PC-9 (cell line): ENCODE data around the gene SERPINH1. TPM values are rescaled to one million over a fixed set of nuclear protein-coding genes. Genes with fewer than 3 reads are reported as not detected.

ENCODE experiments used
- BruUV-seq: library from RNA; stranded (reverse); fragments of 400-500 nt; replicated peaks from 2 replicates; lab custom pipeline; 2021; lab: Mats Ljungman, UMichigan
- CTCF ChIA-PET: fragments of 300-600 bp; sonication (Branson Sonifier 250); formaldehyde crosslinking; loops from one replicate; lab custom pipeline; 2022; ENCODE audit warnings: antibody characterized with exemption; lab: Charles Lee
- POLR2A ChIA-PET: fragments of 300-600 bp; sonication (Branson Sonifier 250); formaldehyde crosslinking; loops from one replicate; lab custom pipeline; 2022; ENCODE audit warnings: antibody characterized with exemption; ENCODE audit not compliant: unreplicated experiment; lab: Charles Lee
- DNase-seq, 2 experiments: peaks; one replicate each; pipeline versions ENCODE4 v3.0.0 to v3.0.0-alpha.2; 2015 to 2022; ENCODE audit warnings: mixed read lengths in 1 of 2
- H2AFZ ChIP-seq: fragments of 200-600 bp; sonication (generic); 2 replicates; pipeline ENCODE4 v1.8.1; 2017; ENCODE audit warnings: antibody characterized with exemption
- H3F3A ChIP-seq: fragments of 200-600 bp; sonication (generic); 2 replicates; pipeline ENCODE4 v1.8.1; 2017; ENCODE audit warnings: antibody characterized with exemption, mild to moderate bottlenecking, low read depth; ENCODE audit not compliant: insufficient read depth
- H3K27ac ChIP-seq: fragments of 200-600 bp; sonication (generic); 2 replicates; pipeline ENCODE4 v1.6.1; 2016; ENCODE audit warnings: mixed run types
- H3K27me3 ChIP-seq: fragments of 200-600 bp; sonication (generic); 2 replicates; pipeline ENCODE4 v1.6.1; 2016; ENCODE audit warnings: low read depth, mixed run types; ENCODE audit not compliant: insufficient read depth
- H3K36me3 ChIP-seq: fragments of 200-600 bp; sonication (generic); 2 replicates; pipeline ENCODE4 v1.6.1; 2016; ENCODE audit warnings: low read depth, mixed run types
- H3K4me1 ChIP-seq: fragments of 200-600 bp; sonication (generic); replicated peaks from 2 replicates; pipeline ENCODE4 v1.6.1; 2016; ENCODE audit warnings: mixed run types; ENCODE audit not compliant: insufficient read depth
- H3K4me2 ChIP-seq: fragments of 200-600 bp; sonication (generic); 2 replicates; pipeline ENCODE4 v1.6.1; 2017; ENCODE audit warnings: mixed run types
- H3K4me3 ChIP-seq: fragments of 200-600 bp; sonication (generic); 2 replicates; pipeline ENCODE4 v1.6.1; 2016; ENCODE audit warnings: mixed run types
- H3K79me2 ChIP-seq: fragments of 200-600 bp; sonication (generic); 2 replicates; pipeline ENCODE4 v1.6.1; 2017; ENCODE audit warnings: low read depth, mixed run types
- H3K9me2 ChIP-seq: fragments of 200-600 bp; sonication (generic); 2 replicates; pipeline ENCODE4 v1.8.1; 2017; ENCODE audit warnings: mild to moderate bottlenecking; ENCODE audit not compliant: insufficient read depth
- H3K9me3 ChIP-seq: fragments of 200-600 bp; sonication (generic); 2 replicates; pipeline ENCODE4 v1.8.1; 2016; ENCODE audit warnings: low read depth; ENCODE audit not compliant: insufficient read depth
- H4K20me1 ChIP-seq: fragments of 200-600 bp; sonication (generic); 2 replicates; pipeline ENCODE4 v1.8.1; 2017; ENCODE audit not compliant: insufficient read depth
- EZH2 ChIP-seq: fragments of 200-600 bp; sonication (generic); IDR thresholded peaks from 2 replicates; pipeline ENCODE4 v1.8.0; 2017; ENCODE audit warnings: antibody characterized with exemption, low read depth
- intact Hi-C: fragments of 100-400 bp; cut with micrococcal nuclease; formaldehyde crosslinking; loops from one replicate; pipeline ENCODE4 v1.10.0; 2022; ENCODE audit not compliant: unreplicated experiment
- total RNA-seq: library from RNA; stranded (reverse); gene quantifications from 2 replicates; pipeline ENCODE4 v1.2.3, GENCODE V29; 2021
- TF ChIP-seq, protein P1 (sequence below): fragments of 200-600 bp; sonication (generic); conservative IDR thresholded peaks from 2 replicates; pipeline ENCODE4 v1.6.1; 2017; ENCODE audit warnings: mixed run types, antibody characterized with exemption, mild to moderate bottlenecking, moderate library complexity

Gene SERPINH1
- total RNA-seq, 1 experiment from 2014 or later: 152 TPM

DNA sequence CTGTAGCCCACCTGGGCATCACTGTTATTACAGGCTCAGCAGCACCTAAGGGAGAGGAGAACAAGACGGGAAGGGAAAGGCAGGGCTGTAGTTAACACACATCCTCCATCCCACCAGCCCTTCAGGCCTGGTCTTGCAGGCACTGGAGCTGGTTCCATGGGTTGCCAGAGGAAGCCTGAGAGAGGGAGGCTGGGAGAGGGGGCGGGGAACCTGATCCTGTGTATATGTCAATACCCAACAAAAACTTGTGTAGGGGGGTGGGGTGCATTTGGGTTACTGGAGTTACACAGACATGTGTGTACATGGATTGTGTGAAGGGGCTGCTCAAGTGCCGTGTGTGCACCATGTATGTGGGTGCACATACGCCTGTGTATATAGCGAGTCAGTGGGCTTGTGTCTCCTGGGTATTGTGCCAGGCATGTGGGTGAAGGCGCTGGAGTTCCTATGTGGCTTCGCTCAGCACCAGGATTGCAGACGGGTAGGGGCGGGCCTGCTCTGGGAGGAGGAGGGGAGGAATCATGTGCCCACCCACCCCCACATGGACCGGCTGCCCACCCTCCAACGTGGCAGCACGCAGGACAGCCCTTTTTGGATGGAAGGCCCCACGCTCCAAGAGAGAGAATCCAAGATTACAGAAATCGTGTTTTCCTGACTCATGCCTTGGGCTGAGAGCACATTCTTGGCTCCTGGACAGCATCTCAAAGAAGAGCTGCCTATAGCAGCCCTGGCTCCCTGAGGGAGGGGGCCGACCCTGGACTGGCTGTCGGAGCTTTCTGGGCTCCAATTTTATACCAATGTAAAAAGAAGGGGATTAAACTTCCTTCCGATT is 4.2 kb upstream of the SERPINH1 start:
- Histone ChIP-seq H4K20me1 (no peaks in the 10 kb centered on the region), H3K27me3 (no peaks in the 10 kb centered on the region), H3F3A (peaks cover 17% of the 10 kb centered on the region; the same call in 1 of the 2 replicates), H3K9me3 (no peaks in the 10 kb centered on the region), H2AFZ (no peak overlapping the region), H3K4me3 (no peak overlapping the region), H3K9me2 (no peaks in the 10 kb centered on the region), H3K36me3 (no peaks in the 10 kb centered on the region), H3K27ac (no peak overlapping the region), H3K4me1 (peaks cover 23% of the 10 kb centered on the region), H3K4me2 (no peak overlapping the region), H3K79me2 (peaks cover 11% of the 10 kb centered on the region)
- POLR2A ChIA-PET: no interaction called here
- TF ChIP-seq, protein P1, sequence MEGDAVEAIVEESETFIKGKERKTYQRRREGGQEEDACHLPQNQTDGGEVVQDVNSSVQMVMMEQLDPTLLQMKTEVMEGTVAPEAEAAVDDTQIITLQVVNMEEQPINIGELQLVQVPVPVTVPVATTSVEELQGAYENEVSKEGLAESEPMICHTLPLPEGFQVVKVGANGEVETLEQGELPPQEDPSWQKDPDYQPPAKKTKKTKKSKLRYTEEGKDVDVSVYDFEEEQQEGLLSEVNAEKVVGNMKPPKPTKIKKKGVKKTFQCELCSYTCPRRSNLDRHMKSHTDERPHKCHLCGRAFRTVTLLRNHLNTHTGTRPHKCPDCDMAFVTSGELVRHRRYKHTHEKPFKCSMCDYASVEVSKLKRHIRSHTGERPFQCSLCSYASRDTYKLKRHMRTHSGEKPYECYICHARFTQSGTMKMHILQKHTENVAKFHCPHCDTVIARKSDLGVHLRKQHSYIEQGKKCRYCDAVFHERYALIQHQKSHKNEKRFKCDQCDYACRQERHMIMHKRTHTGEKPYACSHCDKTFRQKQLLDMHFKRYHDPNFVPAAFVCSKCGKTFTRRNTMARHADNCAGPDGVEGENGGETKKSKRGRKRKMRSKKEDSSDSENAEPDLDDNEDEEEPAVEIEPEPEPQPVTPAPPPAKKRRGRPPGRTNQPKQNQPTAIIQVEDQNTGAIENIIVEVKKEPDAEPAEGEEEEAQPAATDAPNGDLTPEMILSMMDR: no peak
- TF ChIP-seq EZH2: no peak
- no peak for DNase-seq
- BruUV-seq: no TSS peak
- CTCF ChIA-PET: no interaction called here
- intact Hi-C loops: no loop called here

DNA sequence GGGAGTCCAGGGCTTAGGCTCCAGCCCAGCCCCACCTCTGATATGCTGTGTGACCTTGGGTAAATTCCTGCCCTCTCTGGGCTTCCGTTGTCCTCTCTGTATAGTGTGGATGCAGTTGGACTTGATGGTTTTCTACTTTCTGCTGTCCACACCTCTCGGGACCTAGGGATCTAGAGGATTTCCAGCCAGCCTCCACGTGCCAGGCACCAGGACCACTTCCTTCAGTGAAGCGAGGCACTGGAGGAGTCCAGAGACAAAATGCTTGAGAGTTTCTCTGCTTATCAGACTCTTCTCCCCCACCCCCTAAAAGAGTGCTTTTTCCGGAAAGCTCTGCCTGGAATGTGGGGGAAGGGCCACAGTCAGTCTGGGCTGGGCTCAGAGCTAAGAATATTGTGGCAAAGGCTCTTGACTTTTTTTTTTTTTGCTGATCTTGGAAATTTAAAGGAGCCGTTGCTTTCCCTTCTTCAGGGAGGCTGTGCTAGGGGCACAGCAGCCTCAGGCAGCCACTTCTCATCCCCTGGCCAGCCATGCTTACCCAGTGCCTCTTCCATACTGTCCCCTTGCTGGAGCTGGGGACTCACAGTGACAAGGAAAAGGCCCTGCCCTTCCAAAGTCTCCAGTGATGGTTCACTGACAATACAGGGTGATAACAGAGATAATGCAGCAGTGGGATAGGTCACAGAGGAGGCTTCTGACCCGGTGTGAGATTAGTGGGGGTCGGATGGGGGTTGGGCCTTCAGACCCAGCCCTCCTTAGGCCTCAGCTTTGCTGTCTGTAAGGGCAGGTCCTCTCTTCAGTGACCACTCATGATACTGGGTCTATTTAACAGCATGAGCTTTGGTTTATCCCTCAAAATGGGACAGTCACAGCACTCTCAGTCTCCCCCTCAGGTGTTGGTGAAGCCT is 2.9 kb upstream of the SERPINH1 start:
- DNase-seq: no peak
- H3K4me3 ChIP-seq: no peak overlapping the region
- H3K4me1 ChIP-seq: peaks cover 32% of the 10 kb centered on the region
- intact Hi-C loops: no loop called here
- H3K9me3 ChIP-seq: no peaks in the 10 kb centered on the region
- BruUV-seq: no TSS peak
- no peaks in the 10 kb centered on the region for H3K27me3 ChIP-seq
- peak overlapping the region; percentile 25; the same call in 1 of the 2 replicates for H2AFZ ChIP-seq
- ChIA-PET CTCF (no interaction called here), POLR2A (interaction anchor here (0.6 kb wide), 2 partner anchors 69 to 151 kb away, joined by 3 to 4 read pairs; no protein-coding TSS in a partner anchor)
- H3K4me2 ChIP-seq: peak overlapping the region; percentile 56
- no peaks in the 10 kb centered on the region for H3K9me2 ChIP-seq
- H3F3A ChIP-seq: peaks cover 17% of the 10 kb centered on the region; the same call in 1 of the 2 replicates
- H3K36me3 ChIP-seq: no peaks in the 10 kb centered on the region
- no peak overlapping the region for H3K27ac ChIP-seq
- TF ChIP-seq, protein P1: no peak
- TF ChIP-seq EZH2: no peak
- peaks cover 10% of the 10 kb centered on the region for H4K20me1 ChIP-seq
- peaks cover 24% of the 10 kb centered on the region for H3K79me2 ChIP-seq

DNA sequence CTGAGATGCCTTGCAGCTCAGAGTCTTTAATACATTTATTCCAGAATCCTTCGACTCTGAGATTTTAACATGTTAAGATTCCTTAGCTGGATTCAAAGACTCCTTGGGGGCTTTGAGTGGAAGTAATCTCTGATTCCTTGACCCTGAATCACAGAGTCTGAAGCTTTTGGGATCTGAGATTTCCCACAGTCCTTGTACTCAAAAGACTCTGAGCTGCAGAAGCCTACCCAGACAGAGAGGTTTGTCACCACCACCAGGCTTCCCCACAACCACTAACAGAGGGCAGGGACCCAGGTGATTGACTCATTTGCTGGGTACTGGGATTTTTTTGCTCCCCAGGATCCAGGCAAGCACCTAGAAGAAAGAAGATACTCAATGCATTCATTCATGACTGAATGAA is 1.4 kb upstream of the SERPINH1 start:
- H4K20me1 ChIP-seq: peaks cover 25% of the 10 kb centered on the region
- CTCF ChIA-PET: interaction anchor here (0.7 kb wide), 2 partner anchors 178 to 1003 kb away, joined by 10 to 18 read pairs; no protein-coding TSS in a partner anchor
- no peak for DNase-seq
- no TSS peak for BruUV-seq
- H3K9me3 ChIP-seq: no peaks in the 10 kb centered on the region
- peaks cover 45% of the 10 kb centered on the region for H3K4me1 ChIP-seq
- H3K36me3 ChIP-seq: no peaks in the 10 kb centered on the region; the same call in 1 of the 2 replicates
- no peaks in the 10 kb centered on the region for H3K9me2 ChIP-seq
- H3K79me2 ChIP-seq: peaks cover 39% of the 10 kb centered on the region
- TF ChIP-seq, protein P1: no peak
- no peak for TF ChIP-seq EZH2
- peak overlapping the region; percentile 85; the same call in 1 of the 2 replicates for H3K4me2 ChIP-seq
- H3K27ac ChIP-seq: no peak overlapping the region
- H2AFZ ChIP-seq: no peak overlapping the region
- no peak overlapping the region for H3K4me3 ChIP-seq
- intact Hi-C loops: no loop called here
- peaks cover 23% of the 10 kb centered on the region; the same call in 1 of the 2 replicates for H3F3A ChIP-seq
- POLR2A ChIA-PET: interaction anchor here (0.6 kb wide), 1 partner anchor 429 kb away, joined by 3 read pairs; no protein-coding TSS in a partner anchor
- no peaks in the 10 kb centered on the region for H3K27me3 ChIP-seq
